ENCODE measurements around the gene C1orf159.
"Not testable (repeated sequence)": the region's sequence is repeated elsewhere in the genome, so short reads cannot be mapped to it uniquely, and the experiment has no call there.

Gene C1orf159

DNA sequence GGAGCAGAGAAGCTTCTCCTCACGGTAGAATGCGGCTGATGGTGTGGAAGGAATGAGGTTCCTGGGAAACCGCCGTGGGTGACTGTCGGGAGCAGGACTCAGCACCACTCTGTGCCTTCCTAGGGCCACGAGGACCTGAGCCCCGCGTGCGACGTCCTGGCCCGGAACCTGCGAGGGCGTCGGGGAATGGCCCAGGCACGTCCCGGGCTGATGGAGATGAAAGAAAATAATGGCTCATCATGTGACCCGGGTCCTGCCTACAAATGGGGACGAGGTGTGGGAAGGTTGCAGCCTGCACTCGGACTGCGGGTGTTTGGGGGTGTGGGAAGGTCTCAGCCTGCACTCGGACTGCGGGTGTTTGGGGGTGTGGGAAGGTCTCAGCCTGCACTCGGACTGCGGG, 32.7 kb upstream of the C1orf159 start:
- DNase-seq: no peak

DNA sequence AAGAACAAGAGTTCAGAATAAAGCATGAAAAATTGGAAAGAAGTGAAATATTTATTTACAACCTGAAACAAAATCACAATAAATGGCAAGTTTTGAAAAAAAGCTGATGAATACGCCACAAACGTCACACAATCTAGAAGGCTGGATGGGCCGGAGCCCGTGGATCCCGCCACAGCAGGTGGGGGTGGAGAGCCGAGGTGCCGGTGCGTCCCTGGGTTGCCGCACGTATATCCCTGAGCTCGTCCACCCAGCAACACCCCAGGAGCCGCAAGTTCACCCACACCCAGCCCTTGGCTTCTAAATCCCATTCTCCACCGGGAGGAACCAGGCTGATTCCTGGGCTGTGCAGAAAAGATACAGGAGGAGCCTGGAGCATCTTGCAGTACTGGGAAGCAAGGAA, 32.2 kb upstream of the C1orf159 start:
- no peak for DNase-seq

DNA sequence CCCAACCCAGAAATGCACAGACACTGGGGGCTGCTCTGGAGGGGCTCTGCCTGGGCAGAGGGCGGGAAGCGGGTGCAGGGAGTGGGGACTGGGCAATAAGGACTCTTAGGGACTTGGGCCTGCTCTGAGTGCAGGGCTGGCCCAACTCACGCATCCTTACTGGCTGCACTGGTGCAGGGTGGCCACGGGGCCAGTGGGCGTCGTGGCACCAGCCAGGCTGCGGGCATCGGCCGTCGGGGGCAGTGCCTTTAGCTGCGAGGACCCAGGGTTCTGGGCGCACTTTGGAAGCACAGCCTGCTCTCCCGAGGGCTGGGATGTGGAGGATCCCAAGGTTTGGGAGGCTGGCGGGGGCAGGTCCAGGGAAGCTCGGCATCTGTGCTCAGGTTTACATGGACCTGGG, 30.7 kb upstream of the C1orf159 start:
- DNase-seq: no peak

DNA sequence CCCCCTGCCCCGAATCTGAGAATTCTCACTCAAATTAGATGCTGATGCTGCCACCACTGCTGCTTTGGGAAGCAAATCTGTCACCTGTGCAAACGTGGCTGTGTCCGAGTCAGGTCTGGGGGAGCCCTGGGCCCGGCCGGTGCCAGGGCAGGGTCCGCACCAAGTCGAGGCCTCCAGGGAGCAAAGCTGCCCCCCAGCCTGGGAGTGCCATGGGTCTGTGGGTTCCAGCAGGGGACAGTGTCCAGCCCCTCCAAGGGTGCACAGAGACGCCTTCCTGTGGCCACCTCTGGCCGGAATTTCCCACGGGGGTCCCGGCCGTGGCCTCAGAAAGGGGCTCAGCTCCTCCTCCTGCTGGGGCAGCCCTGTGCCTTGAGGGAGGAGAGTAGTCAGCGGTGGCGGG, 30.1 kb upstream of the C1orf159 start:
- no peak for DNase-seq

DNA sequence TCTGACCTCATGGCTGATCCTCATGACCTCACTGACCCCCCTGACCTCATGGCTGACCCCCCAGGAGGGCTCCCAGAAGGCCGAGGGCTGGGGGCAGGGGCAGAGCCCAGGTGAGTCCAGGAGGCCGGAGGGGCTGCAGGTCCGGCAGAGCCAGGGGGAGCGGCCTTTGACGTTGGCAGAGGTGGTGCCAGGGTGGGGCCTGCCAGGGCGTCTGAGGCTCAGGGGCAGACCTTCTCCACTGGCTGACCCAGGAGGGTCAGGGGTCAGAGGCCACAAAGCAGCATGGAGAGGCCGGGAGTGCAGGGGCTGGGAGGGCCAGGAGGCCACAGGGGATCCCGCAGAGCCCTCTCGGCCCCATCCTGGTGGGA, 29.6 kb upstream of the C1orf159 start:
- DNase-seq: no peak

DNA sequence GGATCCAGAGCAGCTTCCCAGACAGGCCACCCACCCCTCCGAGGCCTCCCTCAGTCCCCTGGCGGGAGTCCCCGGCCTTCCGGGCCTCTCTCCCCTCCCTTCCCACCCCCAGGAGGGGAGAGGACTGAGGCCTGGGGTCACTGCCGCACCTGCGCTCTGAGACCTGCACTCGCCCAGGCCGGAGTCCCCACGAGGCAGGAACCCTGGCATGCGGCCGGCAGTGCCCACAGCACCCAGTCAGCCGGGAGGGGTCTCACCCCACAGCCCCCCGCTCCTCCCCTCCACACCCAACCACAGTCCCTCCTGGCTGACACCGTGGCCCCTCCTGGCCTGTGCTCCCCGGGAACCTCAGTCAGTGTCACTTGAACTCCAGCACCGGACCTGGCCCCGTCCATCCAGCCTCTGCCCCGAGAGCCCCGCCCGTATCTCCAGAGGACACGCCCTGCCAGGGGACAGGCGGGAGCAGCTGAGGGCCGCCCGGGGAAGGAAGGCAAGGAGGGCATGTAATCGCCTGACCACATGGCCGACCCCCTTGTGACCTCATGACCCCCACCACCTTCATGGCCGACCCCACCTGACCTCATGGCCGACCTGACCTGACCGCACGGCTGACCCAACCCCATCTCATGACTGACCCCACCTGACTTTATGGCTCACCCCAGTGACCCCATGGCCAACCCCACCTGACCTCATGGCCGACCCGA, 29.1 kb upstream of the C1orf159 start:
- no peak for DNase-seq

DNA sequence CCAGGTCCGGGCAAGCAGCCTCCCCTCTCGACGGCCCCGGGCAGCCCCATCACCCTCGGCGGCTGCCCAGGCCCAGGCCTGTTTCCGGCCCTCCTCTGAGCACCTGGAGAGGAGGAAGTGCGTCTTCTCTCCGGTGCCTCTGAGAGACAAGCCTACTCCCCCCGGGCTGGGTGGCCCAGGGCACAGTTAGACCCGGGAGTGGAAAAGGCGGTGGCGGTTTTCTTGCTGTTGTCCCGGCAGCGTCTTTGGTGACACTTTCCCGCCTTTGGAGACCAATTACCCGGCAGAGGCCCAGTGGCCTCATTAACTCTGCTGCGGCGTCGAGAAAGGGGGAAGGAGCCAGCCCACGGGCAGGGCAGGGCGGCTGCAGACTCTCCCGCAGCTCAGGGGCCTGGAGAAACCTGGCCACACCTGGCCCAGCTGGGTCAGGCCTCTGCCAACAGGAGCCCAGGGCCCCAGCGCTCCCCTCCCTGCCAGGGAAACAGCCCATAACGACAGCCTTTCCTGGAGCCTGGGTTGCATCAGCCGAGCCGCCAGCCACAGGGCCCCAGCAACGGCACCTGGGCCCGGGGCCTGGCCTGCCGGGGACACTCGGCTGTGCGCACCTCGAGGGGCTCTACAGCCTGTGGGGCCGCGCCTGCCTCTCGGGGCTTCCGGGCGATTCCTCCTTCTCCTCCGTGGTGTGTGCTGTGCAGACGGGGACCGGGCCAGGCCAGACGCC, 28.4 kb upstream of the C1orf159 start:
- peak; percentile 22 for DNase-seq

DNA sequence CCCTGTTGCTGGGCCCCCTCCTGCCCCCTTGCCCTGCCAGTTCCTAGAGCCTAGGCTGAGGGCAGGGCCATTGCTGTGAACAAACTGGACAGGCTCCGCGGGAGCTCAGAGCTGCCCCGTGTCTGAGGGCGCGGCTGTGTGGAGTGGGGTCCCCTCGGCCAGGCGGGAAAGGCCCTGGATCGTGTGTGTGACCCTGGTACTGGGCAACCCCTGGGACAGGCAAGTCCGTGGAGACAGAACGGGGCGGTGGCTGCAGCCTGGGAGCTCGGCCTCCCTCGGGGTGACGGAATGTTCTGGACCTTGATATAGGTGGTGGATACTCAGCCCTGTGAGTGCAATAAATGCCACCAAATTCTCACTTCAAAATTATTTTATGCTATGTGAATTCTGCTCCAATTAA, 27.7 kb upstream of the C1orf159 start:
- no peak for DNase-seq

DNA sequence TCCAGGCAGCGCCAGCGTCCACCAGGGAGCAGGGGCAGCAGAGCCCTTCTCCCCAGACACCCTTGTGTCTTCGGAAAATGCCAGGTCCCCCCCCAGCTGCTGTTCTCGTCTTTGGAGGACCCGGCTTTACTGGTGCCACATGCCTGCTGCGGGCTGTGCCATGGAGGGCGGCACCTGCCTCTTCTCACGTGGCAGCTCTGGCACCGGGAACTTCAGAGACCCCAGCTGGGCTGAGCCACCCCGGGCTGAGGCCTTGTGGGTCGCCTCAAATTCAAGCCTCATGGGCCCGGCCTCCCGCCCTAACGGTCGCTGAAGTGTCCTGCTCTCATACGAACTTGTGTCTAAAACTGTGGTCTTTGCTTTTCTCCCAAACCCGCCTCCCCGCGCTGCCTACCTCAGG, 27.0 kb upstream of the C1orf159 start:
- no peak for DNase-seq

DNA sequence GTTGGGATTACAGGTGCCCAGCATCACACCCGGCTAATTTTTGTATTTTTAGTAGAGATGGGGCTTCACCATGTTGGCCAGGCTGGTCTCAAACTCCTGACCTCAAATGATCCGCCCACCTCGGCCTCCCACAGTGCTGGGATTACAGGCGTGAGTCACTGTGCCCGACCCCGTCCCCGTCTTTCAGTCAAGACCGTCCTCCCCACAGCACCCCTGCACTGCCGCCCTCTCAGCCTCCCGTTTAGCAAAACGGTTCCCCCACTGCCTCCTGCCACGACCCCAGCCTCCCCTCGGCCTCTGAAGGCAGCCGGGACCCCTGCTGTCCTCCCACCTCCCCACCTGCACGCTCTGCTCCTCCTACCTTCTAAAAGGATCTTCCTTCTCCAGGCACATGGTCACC, 26.5 kb upstream of the C1orf159 start:
- DNase-seq: not testable (repeated sequence)

DNA sequence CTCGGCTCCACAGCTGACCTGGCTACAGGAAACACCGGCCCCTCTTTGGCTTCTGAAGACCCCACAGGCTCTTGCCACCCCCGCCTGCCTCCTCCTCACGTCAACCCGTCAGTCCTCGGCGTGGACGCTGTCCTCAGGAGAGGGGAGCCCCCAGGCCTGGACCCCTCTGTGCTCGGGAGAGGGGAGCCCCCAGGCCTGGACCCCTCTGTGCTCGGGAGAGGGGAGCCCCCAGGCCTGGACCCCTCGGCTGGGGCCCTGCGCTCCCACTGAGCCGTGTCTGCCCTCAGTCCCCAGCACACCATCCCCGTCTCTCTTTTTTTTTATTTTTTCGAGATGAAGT, 26.0 kb upstream of the C1orf159 start:
- no peak for DNase-seq

DNA sequence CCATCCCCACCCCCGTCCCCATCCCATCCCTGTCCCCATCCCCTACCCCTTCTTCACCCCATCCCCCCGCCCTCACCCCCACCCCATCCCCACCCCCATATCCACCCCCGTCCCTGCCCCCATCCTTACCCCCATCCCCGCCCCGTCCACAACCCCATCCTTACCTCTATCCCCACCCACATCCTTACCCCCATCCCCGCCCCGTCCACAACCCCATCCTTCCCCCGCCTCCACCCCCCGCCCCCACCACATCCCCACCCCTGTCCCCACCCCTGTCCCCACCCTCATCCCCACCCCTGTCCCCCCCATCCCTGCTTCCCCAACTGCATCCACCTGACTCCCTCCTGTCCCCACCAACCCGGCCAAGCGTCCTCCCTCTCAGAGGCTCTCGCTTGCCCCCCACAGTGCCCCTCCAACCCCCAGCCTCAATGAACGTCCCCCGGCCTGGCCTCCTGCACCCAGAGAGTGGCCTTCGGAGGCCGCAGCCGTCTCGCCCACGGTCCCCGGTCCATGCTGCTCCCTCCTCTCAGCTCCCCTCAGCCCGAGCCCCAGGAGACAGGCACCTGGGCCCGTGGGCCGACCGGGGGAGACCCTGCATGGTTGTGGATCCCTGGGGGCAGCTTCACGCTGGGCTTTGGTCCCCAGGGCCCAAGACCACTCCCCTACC, 25.5 kb upstream of the C1orf159 start:
- DNase-seq: no peak

DNA sequence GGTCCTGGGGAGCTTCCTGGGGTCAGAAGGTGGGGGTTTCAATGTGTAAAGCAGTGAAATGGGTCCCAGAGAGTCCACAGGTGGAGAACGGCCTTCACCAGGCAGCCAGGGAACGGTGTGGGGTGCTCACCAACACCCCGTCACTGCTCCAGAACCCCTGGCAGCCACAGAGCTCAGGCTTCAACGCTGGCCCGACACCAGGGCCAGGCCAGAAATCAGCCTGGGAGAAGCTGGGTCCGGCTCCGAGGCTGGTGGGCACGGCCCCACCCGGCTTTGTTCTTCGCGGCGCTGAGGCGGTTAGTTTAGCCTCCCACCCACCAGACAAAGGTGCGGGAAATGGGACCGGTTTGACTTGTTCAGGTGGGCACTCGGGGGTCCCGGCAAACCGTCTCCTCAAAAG, 24.8 kb upstream of the C1orf159 start:
- no peak for DNase-seq

DNA sequence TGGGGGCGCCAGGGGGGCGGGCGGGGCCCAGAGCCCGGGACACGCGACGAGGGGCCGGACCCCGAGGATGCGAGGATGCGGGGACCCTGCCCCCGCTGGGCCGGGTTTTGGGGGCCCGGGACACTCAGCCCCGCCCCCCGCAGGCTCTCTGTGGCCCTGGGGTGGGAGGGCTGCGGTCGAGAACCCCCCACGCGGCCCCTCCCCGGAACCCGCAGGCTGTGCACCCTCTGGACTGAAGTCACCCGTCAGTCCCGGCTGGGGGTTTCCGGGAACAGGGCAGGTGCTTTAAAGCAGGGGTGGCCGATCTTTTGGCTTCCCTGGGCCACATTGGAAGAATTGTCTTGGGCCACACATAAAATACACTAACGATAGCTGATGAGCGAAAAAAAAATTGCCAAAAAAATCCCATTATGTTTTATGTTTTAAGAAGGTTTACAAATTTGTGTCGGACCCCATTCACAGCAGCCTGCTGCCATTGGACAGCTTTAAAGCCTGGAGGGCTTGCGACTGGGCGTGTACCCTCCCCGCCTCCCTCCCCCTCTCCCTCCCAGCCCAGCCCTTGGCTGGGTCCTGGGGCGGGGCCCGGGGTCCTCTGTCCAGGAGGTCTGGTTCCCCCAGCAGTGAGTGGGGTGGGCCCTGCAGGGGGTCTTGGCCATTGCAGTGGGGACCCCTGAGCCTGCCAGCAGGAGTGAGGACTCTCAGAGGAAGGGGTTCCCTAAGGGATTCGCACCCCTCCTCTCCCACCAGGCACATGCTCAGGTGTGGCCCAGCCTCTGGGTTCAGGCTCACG, 21.6 kb upstream of the C1orf159 start:
- DNase-seq: no peak

DNA sequence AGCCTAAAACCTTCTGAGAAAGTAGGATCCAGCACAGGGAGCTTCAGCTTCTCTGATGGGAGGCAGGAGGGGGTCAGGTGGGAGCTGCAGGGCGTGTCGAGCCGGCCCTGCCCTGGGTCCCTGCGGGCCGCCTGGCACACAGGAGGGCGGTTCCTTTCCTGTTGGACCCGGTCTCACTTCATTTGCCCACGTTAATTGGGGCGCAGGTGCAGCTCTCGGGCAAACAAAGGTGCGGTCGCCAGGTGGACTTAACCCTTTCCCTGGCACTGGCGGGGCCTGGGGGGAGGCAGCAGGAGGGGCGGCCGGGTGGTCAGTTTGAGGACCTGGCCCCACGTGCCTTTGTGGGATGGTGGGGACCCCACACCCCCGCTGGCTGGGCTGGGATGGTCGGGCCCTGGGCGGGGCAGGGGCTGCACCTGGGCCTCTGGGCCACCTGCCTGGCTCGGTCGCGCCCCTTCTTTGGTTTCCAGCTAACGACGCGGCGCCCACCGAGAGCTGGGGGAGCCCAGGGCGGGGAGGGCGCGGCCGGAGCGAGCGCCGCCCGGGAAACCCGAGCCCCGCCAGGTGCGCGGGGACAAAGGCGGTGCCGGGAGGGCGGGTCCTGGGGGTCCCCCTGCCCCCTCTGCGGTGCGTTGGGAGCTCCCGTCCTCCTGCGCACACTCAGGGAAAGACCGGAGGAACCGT, 20.8 kb upstream of the C1orf159 start:
- DNase-seq: peak; percentile 50

DNA sequence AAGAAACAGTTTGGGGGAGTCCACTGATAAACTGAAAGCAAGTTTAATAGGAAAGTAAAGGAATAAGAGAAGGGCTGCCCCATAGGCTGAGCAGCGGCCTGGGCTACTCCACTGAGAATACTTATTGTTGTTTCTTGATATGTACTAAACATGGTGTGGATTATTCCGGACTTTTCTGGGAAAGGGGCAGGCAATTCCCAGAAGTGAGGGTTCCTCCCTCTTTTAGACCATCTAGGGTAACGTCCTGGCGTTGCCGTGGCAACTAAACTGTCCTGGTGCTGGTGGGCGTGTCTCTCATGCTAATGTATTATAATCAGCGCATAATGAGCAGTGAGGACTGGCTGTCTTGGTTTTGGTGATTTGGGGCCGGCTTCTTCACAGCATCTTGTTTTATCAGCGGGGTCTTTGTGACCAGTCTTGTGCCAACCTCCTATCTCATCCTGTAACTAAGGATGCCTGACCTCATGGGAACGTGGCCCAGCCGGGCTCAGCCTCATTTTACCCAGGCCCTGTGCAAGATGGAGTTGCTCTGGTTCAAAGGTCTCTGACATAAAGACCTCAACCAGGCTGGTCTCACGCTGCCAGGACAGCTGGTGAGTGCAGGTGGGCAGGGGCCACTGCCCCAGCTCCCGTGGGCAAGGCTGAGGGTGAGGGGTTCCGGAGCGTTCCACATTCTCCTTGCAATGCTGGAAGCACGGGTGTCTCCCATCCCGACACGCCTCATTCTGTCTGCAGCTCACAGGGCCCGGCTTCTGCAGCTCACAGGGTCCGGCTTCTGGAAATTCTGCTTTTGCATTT, 19.6 kb upstream of the C1orf159 start:
- no peak for DNase-seq

DNA sequence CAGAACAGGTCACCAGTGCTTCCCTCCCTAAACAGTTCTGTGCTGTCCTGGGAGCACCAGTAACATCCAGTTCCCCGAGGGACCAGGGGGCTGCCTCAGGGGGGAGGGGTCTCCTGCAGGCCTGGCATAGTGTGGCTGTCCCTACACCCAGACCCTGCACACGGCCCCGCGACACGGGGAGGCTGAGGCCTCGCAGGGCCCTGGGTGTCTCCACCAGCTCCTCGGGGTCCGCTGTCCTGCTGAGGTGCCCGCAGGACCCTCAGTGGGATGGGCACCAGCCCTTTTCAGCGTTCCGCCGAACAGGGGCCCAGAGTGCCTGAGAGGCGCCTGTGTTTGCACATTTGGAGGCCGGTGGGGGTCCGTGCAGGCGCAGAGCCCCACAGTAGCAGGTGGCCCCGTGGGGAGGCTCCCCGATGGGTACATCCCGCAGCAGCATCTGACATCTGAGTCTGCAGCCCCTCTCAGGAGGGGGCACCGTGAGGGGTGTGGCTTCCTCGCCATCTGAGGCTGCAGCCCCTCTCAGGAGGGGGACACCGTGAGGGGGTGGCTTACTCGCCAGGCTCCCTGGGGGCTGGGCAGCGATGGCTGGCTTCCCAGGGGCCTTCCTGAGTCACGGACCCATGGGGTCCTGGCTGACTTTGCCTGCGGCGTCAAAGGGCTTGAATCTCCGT, 18.5 kb upstream of the C1orf159 start:
- DNase-seq: no peak

DNA sequence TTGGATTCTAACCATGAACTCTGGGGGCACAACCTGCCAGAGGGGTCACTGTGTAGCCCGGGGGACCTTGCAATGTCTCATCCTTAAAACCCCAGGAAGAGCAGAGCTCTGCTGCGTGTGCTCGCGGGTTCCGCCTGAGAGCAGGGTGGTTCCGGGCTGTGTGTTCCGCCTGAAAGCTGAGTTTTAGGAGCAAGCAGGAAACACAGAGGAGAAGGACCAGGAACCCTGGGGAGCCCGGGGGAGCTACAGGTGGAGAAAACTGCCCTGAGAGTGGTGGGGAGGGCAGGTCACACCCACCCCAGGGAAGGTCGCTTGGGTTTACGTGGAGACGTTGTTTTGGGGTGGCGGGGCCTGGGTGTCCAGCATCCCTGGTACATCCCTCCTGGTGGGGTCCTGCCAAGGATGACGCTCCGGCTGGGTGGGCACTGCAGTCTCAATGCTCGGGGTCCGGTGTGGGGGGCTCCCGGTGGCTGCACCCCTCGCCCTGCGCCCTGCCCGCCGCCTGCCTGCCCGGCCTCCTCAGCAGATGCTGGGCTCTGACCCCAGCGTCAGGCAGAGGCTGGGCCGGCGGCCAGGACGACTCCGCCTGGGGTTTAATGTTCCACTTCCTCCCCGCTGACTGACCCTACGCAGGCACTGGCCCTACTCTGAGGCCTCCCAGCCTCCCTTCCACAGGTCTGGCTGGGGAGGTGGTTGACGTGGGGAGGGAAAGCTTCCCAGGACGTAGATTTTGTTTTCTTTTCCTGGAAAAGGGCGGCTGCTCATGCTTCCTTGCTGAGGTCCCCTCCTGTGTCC, 17.3 kb upstream of the C1orf159 start:
- DNase-seq: no peak

DNA sequence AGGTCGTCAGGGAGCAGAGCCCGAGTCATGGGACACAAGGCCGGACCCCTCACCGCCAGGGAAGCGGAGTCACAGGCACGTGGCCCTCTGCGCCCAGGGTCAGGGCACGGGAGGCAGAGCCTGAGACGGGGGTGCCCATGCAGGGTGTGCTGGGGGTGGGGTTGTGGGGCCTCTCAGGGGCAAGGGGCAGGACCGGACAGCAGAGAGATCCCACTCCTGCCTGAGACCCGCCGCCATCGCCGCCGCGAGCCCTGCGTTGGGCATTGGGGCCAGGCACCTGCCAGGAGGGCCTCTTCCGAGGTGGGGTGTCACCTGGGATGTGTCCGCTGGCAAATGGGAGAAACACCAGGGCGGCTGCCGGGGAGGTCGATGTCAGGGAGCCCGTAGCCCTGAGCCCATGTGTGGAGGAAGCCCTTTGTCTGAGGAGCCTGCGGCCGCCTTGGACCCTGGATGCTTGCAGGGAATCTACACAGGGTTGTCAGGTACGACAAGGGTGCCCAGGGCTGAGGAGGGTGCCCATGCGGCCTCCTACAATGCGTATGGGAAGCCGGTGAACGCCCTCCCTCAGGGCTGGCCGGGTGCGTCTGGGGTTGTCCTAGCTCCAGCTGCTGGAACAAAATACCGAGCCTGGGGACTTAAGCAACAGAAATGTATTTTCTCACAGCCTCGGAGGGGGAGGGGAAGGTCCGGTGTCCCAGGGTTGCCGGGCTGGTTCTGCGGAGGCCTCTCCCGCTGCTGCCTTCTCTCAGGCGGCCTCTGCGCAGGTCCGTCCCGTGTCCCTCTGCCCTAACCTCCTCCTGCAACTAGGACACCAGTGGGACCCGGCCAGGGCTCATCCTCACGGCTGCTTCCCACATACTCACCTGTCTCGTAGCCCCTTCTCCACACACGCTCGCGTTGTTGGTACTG, 16.4 kb upstream of the C1orf159 start:
- no peak for DNase-seq
